ENCODE results near the gene LGR5. TPM values are rescaled to one million over a fixed set of nuclear protein-coding genes. Genes with fewer than 3 reads are reported as not detected.

The LGR5 gene
- total RNA-seq, 2 experiments from 2014 or later = not detected

- DNase-seq = no peak
Observed at GRCh38 chr12:71440345-71440762, 756 bp downstream of the LGR5 start.

DNA sequence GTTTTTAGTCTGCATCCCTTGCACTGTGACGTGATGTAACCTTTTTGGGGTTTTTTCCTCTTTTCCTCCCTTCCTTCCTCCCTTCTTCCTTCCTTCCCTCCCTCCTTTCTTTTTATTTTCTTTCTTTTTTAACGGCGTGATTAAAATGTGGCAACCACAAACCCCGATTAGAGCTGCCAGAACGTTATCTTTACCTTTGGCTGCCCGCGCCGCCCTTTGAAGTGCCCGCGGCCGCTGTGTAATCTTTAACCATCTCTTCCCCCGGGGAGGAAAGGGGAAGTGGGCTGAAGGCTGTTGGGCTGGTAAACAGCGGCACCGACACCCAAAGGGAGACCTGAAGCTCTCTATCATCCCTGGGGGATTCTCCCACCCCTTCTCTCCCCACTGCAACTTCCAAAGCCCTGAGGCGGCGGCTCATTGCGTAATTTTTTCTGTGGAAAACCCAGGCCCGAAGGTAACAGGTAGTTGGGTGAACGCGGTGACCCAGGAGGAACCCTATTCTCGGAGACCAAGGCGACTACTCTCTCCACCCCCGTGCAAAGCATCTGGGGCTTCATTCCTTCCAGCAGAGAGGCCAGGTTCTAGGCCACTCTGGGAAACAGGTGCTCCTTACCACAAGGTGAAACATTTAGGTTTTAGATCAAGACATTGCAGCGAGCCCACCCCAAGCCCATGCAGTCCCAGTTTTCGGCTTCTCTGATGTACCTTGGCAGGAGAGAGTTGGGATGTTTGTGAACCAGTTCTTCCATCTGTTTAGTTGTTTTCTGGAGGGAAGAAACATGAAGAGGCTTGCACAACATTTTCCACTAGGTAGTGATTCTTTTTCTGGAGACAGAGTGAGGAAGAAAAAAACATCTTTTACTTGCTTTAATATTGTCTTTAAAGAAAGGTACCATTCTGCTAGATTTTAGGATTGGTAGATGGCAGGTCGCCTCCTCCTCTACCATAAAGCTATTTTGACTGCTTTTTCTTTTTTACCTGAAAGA lies 1.5 kb downstream of the LGR5 start:
- H3K36me3 Mint-ChIP-seq (ENCODE audit: low read depth) = no peaks in the 10 kb centered on the region

More at GRCh38 chr12:71440345-71440762, 756 bp downstream of the LGR5 start:
- Histone ChIP-seq H3K9me3 (ENCODE audit: control insufficient read depth in 1 of 2, insufficient read depth in 1 of 2, low read length in 2 of 2) (peaks cover 14 to 15% of the 10 kb centered on the region in 2 experiments), H3K4me1 (ENCODE audit: insufficient read depth, low read length) (peaks cover 24% of the 10 kb centered on the region), H3K4me3 (ENCODE audit: low read length) (peak overlapping the region; percentile 10), H3K27me3 (ENCODE audit: control insufficient read depth in 1 of 2, insufficient read depth in 2 of 2, low read length in 2 of 2) (peaks cover 43 to 68% of the 10 kb centered on the region in 2 experiments), H3K36me3 (ENCODE audit: insufficient read depth, low read length) (no peaks in the 10 kb centered on the region), H3K27ac (ENCODE audit: low read depth in 1 of 2, low read length in 2 of 2) (no peak overlapping the region)
- TF ChIP-seq CTCF (IDR thresholded peaks at IDR 0.05) = no peak
- POLR2A ChIA-PET = no interaction called here
- intact Hi-C loops (cut with DNase I, micrococcal nuclease) = no loop called here
- peaks cover 15% of the 10 kb centered on the region for H3K4me1 Mint-ChIP-seq (ENCODE audit: low read depth)
- ATAC-seq (ENCODE audit: poor library complexity) = no peak
- H3K4me3 Mint-ChIP-seq = peak overlapping the region; percentile 77
- peaks cover 9% of the 10 kb centered on the region for H3K9me3 Mint-ChIP-seq
- no peak overlapping the region for H3K27ac Mint-ChIP-seq
- CTCF ChIA-PET = no interaction called here
- peaks cover 77% of the 10 kb centered on the region for H3K27me3 Mint-ChIP-seq
- H3K36me3 Mint-ChIP-seq (ENCODE audit: low read depth) = no peaks in the 10 kb centered on the region

More for the DNA sequence above, 1.5 kb downstream of the LGR5 start:
- peaks cover 79% of the 10 kb centered on the region for H3K27me3 Mint-ChIP-seq
- no peak for TF ChIP-seq CTCF (IDR thresholded peaks at IDR 0.05)
- Histone ChIP-seq H3K4me1 (ENCODE audit: insufficient read depth, low read length) (peaks cover 24% of the 10 kb centered on the region), H3K27me3 (ENCODE audit: control insufficient read depth in 1 of 2, insufficient read depth in 2 of 2, low read length in 2 of 2) (peaks cover 40 to 74% of the 10 kb centered on the region in 2 experiments), H3K36me3 (ENCODE audit: insufficient read depth, low read length) (no peaks in the 10 kb centered on the region), H3K27ac (ENCODE audit: low read depth in 1 of 2, low read length in 2 of 2) (no peak overlapping the region), H3K9me3 (ENCODE audit: control insufficient read depth in 1 of 2, insufficient read depth in 1 of 2, low read length in 2 of 2) (peaks cover 9 to 13% of the 10 kb centered on the region in 2 experiments), H3K4me3 (ENCODE audit: low read length) (no peak overlapping the region)
- POLR2A ChIA-PET = no interaction called here
- H3K4me1 Mint-ChIP-seq (ENCODE audit: low read depth) = peaks cover 15% of the 10 kb centered on the region
- CTCF ChIA-PET = no interaction called here
- DNase-seq (no peak), ATAC-seq (ENCODE audit: poor library complexity) (no peak)
- H3K9me3 Mint-ChIP-seq = peaks cover 6% of the 10 kb centered on the region
- intact Hi-C loops (cut with DNase I, micrococcal nuclease) = no loop called here
- peak overlapping the region; percentile 80 for H3K4me3 Mint-ChIP-seq
- H3K27ac Mint-ChIP-seq = no peak overlapping the region

All from CD4-positive, alpha-beta T cell (primary cell).